HG03196 (cell line): ENCODE results near the gene PANK4.

Source experiments
- ATAC-seq: cut with Tn5 transposase; IDR thresholded peaks from one replicate; pipeline ENCODE4 v1.9.1; 2021; ENCODE audit not compliant: unreplicated experiment

PANK4 gene

DNA sequence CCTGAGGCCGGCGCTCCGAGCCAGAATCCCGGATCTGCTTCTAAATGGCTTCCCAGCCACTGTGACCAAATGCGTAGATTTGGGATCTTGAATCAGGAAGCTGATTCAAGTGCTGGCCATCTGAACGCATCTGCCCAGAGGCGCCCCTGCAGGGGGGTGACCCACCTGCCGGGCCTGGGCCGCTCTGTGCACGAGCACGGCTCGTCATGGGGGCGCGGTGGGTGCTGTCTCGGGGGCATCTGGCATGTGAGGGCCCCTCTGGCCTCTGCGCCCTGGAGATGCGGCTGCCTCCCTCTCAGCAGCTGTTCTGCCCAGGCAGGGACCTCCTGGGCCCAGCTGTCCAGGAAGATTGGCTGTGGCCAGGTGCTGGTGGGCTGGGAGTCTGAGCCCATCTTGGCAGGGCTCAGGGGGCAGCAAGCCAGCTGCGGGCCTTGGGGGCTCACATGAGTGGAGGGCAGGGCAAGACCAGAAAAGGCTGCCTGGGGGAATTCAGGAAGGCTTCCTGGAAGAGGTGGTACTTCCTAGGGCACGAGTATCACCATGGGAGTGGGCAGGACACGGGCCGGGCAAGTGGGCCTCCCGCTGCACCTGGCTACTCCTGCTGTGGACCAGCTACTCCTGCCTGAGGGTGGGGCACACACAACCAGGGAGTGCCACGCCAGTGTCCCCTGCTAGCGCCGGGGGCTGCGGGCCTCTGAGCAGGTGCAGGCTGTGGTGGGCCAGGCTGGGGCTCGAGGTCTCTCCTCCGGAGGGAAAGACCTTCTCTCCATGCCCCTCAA, 25.2 kb downstream of the PANK4 start:
- ATAC-seq: no peak

DNA sequence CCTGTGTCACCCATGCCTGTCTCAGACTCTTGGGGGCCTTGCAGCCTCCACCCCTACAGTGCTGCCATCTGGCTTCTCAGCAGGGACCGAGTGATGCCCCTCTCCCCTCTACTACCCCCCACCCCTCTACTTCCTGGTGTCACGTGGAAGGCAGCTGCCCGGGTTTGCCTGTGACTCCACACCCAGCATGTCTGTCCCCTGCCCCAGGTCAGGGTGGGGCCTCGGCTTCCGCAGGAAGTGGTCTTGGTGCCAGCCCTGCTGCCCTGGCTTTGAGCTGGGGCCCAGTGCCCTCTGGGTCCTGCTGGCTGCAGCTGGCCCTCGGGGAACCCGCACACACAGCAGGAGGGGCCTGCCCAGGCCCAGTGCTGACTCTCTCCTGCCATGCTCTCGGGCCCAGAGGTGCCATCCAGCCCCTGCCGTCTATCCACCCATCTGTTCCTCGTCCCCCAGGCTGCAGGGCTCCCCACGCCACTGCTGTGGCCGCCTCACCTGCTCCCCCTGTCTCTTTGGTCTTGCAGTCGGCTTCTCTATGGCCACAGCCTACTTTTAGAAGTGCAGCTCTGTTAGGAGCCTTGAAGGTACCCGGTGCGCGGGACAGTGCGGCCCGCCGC, 26.3 kb downstream of the PANK4 start:
- ATAC-seq: no peak

DNA sequence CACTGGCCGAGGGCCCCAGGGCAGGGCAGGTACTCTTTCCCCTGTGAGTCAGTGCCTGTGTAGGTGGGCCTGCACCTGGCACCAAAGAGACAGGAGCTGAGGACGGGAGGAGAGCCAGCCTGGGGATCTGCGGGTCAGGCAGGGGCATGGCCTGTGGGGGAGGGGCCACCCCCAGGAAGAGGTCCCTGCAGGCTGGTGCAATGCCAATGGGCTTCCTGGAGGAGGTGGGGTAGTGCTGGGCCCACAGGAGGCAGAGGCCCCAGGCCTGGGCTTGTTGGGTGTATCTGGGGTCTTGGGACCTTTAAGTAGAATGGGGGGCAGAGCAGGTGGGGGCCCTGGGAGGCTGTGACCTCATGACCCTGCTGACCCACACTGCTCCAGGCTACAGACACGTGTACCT, 27.1 kb downstream of the PANK4 start:
- no peak for ATAC-seq

DNA sequence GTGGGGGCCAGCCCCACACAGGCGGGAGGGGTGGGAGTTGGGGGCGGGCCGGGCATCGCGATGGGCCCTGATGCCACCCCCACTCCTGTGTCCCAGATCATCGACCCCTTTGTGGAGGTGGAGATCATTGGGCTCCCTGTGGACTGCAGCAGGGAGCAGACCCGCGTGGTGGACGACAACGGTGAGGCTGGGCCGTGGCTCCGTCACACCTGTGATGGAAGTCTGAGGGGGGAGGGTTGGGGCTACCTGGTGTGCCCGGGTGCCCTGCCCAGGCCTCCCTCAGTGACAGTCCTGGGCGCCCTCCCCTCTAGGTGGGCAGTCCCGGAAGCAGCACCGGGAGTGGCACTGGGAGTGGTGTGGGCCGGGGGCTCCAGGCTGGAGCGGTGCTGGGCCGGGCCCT, 27.7 kb downstream of the PANK4 start:
- no peak for ATAC-seq

DNA sequence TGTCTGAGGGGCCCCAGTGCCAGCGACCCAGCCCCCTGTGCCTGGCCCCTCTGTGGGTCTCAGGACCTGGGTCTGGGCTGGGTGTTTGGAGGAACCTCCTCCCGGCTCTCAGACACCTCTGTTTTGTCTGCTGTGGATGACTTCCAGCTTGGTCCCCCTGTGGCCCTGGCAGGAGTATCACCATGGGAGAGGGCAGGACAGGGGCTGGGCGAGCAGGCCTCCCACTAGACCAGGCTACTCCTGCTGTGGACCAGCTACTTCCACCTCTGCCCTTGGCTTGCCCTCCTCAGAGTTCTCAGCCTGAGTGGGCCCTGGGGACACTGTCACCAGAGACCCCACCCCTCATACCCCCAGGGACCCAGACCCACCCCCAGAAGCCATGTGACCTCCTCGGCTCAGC, 28.5 kb downstream of the PANK4 start:
- ATAC-seq: no peak

DNA sequence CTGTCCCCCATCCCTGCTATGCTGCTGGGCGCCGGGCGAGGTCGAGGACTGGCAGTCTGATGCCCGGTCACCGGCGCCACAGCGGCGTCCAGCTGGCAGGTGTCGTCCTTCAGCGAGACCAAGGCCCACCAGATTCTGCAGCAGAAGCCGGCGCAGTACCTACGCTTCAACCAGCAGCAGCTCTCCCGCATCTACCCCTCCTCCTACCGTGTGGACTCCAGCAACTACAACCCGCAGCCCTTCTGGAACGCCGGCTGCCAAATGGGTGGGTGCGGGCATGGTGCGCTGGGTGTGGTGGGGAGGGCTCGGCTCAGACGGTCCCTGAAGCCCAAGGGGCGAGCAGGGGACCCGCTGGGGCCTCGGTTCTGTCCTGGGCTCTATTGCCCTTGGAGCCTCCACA, 29.6 kb downstream of the PANK4 start:
- ATAC-seq: no peak

DNA sequence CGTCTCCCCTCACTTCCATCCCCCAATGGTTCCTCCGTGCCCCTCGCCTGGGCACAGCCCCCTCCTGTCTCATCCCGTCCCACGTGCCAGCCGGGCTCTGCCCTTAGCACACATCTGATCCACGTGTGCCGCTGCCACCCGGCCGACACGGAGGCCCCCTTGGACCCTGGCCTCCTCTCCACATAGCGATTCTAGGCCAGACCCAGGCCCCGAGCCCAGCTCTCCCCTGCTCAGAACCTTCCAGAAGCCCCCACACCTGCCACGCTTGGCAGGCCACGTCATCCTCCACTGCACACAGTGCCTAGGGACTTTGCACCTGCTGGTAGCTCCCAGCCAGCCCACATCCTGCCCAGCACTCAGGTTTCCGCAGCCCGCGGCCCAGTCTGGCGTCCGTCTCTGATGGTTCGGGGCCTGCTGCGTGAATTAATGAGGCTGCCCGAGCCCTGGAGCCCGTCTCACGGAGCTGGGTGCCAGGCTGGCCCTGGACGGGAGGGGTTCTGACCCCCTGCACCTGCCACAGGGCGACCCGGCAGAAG, 30.2 kb downstream of the PANK4 start:
- peak; percentile 63 for ATAC-seq

DNA sequence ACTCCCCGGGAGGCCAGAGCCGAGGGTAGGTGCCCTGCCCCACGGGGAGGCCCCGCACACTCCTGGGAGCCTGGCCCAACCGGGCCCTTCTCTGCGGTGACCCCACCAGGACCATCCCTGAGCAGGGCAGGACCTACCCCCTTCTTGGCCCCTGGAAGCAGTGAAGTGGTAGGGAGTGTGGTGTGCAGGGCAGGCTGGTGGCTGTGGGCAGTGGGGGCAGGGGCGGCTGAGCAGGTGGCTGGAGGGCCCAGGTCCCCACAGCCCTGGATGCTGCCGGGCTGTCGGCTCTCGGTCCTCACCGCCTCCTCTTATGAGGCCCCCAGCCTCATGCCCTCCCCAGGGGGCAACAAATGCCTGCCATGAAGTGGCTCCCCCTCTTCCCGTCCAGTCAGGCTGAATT, 30.9 kb downstream of the PANK4 start:
- ATAC-seq: no peak

DNA sequence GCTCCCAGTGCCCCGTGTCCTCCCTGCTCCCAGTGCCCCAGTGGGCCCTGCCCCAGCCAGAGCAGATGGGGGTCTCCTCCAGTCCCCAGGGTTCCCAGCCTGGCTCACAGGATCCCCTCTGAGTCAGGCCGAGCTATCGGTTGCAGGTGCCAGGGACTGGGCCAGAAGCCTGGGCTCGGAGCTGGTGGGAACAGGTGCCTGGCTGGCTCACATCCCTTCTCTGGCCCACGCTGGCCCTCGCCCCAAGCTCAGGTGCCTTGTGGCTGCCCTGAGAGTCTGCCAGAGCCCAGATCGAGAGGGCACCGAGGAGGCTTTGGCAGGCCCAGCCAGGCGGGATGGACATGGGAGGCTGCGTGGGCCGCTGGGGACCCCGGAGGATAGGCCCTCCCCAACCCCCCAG, 31.4 kb downstream of the PANK4 start:
- ATAC-seq: no peak

DNA sequence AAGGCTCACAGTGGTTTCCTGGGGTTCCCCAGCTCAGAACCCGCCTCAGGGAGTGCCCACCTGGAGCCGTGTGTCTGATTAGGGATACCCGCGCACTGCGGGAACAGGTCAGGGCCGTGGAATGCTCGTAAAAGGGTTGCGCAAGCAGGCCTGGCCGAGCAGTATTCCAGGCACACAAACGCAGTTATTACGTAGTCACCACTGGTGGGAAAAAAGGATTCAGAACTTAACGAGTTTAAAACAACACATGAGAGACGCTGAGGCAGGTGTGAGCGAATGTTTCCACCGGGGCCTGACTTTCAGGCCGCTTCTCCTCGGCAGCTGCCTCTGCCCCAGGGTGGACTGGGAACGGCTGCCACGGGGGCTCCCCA, 32.1 kb downstream of the PANK4 start:
- ATAC-seq: no peak

DNA sequence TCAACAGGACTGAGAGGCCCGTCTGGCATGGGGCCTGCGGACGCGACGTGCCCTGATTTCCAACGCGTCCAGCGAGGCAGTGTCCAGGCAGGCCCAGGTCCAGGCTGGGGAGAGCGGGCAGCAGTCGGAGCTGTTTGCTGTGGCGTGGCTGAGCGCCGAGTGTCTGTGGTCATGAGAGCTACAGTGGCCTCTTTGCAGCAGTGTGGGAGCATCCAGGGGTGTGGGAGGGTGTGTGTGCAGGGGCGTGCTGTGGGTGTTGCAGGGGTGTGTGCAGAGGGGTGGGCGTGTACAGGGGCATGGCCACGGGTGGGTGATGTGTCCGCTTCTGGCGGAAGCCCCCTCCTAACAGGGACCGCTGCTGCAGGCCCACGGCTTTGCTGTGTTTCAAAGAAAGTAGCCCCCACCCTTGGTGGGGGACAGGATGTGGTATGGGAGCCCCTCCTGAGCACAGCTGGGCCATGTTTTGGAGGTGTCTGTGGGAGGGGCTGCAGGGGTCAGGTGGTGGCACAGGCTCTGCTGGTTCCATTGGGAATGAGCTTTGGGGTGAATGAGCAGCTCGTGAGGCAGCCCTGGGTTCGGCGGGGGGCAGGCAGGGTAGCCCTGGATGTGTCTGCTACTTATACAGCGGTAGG, 32.6 kb downstream of the PANK4 start:
- no peak for ATAC-seq

DNA sequence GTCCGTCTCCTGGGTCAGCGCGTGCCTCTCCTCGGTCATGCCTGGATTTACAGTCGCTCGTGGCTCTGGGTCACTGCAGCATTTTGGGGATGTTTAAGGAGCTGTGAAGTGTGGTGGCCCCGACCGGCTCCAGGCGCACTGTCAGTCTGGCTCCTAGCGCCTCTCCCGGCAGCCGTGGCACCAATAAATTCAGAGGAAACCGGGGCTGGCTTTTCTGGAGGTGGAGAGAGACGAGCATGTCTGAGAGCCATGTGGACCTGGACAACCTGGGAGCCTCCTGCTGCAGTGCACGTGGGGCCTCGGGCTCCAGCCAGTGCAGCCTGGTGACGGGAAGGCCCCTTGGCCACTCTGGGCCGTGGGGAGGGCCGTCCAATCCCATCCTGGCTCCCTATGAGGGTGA, 33.2 kb downstream of the PANK4 start:
- ATAC-seq: no peak

DNA sequence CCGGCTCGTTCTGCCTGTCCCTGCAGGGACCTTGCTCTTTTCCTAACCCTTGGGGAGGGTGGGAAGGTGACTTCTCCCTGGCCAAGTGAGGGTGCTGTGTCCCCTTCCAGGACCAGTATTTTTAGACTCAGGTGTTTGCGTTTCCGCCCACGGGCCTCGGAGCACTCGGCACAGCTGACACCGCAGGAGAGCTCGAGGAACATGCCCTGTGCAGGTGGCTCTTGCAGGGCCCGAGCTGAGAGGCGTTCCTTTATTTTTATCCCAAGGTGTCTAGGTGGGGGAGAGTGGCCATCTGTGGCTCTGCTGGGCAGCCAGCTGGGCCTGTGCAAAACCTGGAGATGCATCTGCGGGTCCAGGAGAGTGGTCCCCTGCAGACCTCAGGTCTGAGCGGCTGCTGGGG, 34.3 kb downstream of the PANK4 start:
- ATAC-seq: no peak

DNA sequence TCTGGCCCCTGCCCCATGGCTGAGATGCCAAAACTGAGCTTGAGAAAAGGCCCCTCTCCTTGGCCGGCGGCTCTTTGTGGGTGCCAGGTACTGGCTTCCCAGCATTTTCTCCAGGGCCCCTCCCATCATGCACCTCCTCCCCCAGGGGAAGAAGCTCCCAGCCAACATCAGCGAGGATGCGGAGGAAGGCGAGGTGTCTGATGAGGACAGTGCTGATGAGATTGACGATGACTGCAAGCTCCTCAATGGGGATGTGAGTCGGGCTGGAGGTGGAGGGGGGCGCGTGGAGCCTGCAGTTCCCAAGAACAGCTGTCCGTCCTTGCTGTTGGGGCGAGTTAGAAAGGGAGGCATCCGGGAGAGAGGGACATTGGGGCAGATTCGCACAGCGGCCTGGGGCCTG, 36.8 kb downstream of the PANK4 start:
- no peak for ATAC-seq

DNA sequence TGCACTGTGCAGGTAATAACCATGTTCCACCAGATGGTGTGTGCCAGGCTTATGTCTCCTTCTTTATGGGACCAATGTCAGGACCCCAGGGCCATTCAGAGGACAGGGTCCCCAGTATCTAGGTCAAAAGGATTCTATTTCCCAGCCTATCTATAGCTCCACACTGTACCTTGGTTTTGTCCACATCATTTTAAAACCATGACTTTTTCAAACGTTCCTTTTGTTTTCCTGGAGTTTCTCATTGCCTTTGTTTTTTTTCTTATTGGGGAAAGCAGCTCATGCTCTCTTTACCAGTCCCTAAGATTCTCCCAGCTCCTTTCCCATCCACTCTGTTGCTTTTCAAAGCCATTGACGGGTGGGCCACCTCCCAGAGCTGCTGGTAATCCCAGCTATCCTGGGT, 37.7 kb downstream of the PANK4 start:
- no peak for ATAC-seq

DNA sequence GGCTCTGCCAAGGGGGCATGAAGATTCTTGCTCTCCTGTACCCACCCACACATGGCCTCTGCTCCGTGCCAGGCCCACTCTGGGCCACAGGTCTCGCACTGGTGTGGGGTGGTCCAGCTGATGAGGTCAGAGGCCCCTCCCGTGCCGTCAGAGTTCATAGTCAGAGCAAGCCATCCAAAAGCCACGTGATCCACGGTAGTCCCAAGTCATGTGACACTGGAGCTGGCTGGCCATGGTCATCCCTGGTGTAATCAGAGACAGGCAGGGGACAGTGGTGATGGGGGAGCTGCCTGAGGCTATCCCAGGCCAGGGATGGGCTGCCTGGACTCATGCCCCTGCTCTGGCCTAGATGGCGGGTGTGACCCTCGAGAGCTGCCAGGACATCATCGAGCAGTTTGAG, 39.8 kb downstream of the PANK4 start:
- no peak for ATAC-seq

DNA sequence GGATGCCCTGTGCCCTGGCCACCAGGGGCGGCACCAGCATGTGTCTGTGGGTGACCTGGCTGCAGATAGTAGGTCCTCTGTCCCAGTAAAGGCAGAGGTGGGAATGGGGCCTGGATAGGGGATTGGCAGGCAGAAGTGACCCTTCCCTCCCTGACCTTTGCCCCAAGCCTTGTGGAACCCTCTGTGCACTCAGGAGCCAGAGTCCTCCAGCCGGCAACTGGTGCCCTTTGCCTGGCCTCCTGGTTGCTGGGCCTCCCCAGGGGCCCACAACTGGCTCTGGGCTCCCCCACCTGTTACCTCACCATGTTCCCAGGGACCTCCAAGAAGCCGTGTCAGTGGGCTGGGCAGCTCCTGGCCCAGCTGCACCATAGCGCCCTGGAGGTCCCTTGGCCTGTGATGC, 40.4 kb downstream of the PANK4 start:
- ATAC-seq: no peak

DNA sequence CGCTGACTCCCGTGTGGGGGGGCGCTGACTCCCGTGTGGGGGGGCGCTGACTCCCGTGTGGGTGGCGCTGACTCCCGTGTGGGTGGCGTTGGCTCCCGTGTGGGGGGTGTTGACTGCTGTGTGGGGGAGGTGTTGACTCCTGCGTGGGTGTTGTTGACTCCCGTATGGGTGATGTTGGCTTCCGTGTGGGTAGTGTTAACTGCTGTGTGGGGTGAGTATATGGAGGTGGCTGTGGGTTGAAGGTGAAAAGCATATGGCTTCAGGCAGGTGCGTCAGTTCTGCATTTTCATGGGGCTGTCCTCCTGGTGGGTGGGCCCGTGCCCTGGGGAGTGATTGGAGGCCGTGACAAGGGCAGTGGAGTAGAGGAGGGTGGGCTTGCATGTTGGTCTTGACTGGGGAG, 42.4 kb downstream of the PANK4 start:
- no peak for ATAC-seq

DNA sequence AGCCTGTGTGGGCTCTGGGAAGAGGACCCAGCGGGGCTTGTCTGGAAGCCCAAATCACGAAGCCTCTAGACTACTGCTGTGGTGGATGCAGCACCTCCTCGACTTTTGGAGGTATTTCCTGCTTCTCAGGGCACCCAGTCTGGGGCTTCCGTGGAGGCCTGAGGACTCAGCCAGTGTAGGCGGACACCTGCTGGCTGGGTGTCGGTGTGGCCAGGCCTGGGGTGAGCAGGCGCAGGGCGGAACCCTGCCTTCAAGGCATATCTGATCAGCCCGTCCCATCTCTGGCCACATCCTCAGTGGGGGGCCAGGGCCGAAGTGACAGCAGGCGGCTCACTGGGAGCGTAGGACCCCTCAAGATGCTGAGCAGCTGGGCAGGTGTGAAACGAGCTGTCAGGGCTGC, 43.4 kb downstream of the PANK4 start:
- no peak for ATAC-seq

DNA sequence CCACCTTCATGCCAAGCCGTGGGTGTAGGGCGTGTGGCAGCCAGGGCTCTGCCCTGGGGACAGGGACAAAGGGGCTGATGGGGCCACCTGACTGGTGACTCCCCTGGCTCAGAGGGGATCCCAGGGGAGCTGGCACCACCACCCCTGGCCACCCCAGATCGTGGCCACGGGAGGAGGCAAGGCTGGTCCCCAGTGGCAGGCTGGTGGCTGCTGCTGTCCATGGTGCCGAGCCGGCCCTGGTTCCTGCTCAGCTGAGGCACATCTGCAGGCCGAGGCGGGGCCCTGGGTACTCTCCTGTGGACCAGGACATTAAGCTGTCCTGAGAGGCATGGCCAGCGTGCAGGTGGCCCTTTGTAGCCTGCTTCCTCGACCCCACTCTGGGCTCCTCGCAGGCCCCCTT, 43.8 kb downstream of the PANK4 start:
- ATAC-seq: no peak

DNA sequence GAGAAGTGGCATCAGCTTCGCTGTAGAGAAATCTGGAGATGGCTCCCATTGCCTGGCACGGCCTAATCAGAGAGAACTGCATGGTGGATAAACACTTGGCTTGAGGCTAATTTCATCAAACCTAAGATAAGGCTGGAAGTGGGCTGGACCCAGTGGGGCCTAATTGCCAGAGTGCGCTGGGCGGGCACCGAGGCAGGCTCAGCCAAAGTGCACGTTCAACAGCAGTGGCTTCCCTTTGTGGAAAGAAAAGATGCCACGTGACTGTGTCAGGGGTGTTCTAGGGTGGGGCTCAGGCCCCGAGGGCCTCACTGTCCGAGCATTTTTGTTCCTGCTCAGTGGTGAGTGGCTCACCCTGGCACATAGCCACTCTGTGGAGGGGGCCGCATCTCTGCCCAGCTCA, 44.5 kb downstream of the PANK4 start:
- no peak for ATAC-seq

DNA sequence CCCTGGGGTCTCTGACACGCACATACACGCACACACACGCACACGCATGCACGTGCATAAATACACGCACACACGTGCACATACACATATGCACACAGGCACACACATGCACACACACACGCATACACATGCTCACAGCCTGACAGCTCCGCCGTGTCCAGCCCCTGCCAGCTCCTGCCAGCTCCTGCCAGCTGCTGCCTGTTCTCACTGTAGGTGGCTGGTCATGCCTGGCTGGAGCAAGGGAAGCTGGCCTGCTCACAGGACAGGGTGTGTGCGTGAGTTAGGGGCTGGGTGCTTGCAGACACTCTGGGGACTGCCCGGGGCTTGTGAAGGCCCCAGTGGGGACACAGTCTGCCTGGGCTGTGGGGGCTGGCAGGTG, 45.4 kb downstream of the PANK4 start:
- ATAC-seq: no peak
